ENCODE data around the gene NDUFS5.
A peak's percentile ranks its signal among the peaks of the same experiment; 100 is the strongest.
"Not testable (repeated sequence)": the region's sequence is repeated elsewhere in the genome, so short reads cannot be mapped to it uniquely, and the experiment has no call there.

NDUFS5 gene

GRCh38 chr1:39063775-39064174, 37.6 kb downstream of the NDUFS5 start:
- DNase-seq (ENCODE audit: low read depth in 2 of 2), result no peak

GRCh38 chr1:39065542-39065941, 39.4 kb downstream of the NDUFS5 start:
- DNase-seq (ENCODE audit: low read depth in 2 of 2), result no peak

DNA sequence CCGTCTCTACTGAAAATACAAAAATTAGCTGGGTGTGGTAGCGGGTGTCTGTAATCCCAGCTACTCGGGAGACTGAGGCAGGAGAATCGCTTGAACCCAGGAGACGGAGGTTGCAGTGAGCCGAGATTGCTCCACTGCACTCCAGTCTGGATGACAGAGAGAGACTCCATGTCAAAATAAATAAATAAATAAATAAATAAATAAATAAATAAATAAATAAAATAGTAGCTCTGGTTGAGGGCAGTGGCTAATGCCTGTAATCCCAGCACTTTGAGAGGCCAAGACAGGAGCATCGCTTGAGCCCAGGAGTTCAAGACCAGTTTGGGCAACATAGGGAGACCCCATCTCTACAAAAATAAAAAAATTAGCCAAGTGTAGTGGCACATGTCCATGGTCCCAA, 42.1 kb downstream of the NDUFS5 start:
- not testable (repeated sequence) for DNase-seq (ENCODE audit: low read depth in 2 of 2)

DNA sequence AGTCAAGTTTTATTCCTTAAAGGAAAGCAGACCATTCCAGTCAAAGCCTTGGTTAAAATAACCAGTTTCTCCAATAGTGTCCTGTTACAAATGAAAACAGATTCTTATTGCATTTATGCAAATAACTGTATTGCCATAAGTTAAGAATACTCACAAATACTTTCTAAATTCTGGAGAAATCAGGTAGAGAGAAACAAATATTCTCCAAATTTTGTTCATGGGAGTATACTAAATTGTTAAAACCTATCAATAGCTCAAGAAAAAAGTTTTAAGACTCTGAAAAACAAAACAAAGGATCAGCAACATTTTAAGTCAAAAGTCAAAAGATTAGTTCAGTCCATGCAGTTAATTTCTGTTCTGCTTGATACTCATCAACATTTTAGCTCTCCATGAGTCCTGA, 45.4 kb downstream of the NDUFS5 start:
- DNase-seq (ENCODE audit: low read depth in 2 of 2), result not testable (repeated sequence)

DNA sequence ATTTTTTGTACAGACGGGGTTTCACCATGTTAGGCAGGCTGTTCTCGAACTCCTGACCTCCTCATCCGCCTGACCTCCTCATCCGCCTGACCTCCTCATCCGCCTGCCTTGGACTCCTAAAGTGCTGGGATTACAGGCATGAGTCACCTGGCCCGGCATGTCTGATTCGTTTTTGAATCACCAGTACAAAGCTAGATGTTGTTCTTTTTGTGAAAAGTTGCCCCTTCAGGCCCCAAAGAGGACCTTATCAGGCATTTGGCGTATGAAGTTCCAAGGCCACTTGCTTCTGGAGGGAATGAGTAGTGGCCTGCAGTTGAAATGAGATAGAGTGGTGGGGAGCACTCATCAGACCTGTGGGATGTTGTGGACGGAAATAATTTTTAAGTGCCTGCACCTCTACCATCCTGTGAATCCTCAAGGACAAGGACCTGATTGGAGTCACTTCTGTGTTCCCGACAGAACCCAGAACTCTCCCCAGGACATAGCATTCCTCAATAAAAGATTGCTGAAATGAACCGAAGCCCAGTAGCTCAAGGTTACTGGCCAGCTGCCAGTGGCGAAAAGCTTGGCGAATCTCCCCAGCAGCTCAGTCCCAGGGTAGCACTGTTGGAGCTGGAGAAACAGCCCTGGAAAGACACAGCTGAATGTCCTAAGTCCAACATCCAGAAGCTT, 50.1 kb downstream of the NDUFS5 start:
- DNase-seq (ENCODE audit: low read depth in 2 of 2), result no peak

DNA sequence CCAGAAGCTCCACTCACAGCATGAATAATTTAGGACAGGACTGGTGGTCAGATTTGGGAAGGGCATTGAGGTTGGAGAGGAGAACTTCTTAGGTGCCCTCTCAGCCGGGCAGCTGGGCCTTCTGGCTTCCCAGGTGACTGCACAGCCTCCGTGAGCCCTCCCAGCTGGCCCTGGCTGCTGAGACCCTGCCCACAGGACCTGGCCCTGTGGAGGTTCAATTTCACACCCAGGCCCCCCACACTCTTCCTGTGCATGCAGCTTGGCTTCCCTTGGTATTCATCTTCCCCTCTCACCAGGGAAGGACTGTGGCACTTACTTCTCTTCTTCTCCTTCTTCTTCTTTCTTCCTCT, 50.6 kb downstream of the NDUFS5 start:
- no peak for DNase-seq (ENCODE audit: low read depth in 2 of 2)

- DNase-seq (ENCODE audit: low read depth in 2 of 2), result no peak
Measured at GRCh38 chr1:39080269-39080826, 54.2 kb downstream of the NDUFS5 start.

DNA sequence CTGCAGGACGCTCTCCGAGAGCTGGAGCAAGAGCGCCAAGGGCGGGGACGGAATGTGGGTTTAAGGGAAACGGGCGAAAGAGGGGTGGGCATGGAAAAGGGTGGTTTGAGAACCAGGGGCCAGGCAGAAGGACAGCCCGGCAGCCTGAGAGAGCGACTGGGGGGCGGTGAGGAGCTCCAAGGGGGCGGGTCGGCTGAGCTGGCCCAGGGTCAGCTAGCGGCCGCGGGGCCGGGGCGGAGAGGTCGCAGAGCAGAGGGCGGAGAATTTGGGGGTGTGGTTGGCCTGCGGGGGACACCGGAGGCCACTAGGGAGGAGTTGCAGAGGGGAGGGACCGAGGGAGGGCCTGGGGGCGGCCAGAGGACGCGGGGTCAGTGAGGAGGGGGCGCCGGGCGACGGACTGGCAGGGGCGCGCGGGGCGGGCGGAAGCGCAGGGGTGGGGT, 54.7 kb downstream of the NDUFS5 start:
- no peak for DNase-seq (ENCODE audit: low read depth in 2 of 2)

- peak in 1 of 2 experiments; percentile 8 for DNase-seq (ENCODE audit: low read depth in 2 of 2)
Measured at GRCh38 chr1:39081271-39082009, 55.3 kb downstream of the NDUFS5 start.

GRCh38 chr1:39082010-39082799, 56.1 kb downstream of the NDUFS5 start:
- no peak for DNase-seq (ENCODE audit: low read depth in 2 of 2)

DNA sequence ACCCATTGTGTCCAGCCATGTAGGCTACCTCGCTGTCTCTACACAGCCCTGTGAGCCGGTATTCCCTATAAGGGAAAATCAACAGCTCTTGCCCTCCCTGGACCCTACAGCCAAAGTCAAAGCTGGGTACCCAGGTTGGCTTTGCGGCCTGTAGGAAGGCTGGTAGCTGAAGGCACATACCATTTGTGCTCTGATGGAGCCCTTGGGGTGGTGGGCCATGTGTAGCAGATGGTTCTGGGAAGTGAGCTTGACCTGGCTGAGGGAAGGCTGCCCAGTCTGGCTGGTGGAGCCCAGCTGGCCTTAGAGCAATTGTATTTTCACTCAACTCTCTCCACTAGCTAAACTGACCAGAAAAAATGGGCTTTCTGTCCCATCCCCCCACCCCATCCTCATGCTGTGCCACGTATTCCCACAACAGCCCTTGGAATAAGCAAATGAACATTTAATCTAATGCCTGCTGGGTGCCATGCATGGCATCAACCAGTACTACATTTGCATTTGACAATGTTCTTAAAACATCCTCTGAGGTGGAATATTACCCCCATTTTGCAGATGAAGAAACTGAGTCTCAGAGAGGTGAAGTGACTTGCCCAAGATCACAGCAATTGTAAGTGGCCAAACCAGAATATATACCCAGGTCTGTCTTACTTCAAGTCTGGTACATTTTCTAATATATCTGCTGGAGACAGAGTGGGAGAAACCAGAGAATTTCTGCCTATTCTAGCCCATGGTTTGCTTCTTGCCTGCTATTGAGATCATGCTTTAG, 56.8 kb downstream of the NDUFS5 start:
- no peak for DNase-seq (ENCODE audit: low read depth in 2 of 2)

- no peak for DNase-seq (ENCODE audit: low read depth in 2 of 2)
Measured at GRCh38 chr1:39084191-39084590, 58.0 kb downstream of the NDUFS5 start.
